Measurements from ENCODE around the gene CDH15.

- TF ChIP-seq EZH2 (IDR thresholded peaks at IDR 0.05; ENCODE audit: insufficient read depth, poor library complexity, severe bottlenecking) (no peak), EZH2phosphoT487 (IDR thresholded peaks at IDR 0.05; ENCODE audit: insufficient read depth, low read depth) (no peak)
Observed at GRCh38 chr16:89147085-89147817, 24.3 kb upstream of the CDH15 start.
